SU-DHL-6 (cell line): ENCODE data around the gene TBC1D19.

Experiments
- CTCF ChIP-seq: fragments of 200-600 bp; sonication (generic); IDR thresholded peaks from one replicate; pipeline ENCODE4 v1.5.1; 2017; ENCODE audit warnings: antibody characterized with exemption, mild to moderate bottlenecking, low read length, moderate library complexity; ENCODE audit not compliant: insufficient read depth, poor library complexity, severe bottlenecking
- EZH2phosphoT487 ChIP-seq: fragments of 200-600 bp; sonication (generic), shearing (Covaris generic); conservative IDR thresholded peaks from 2 replicates; pipeline ENCODE4 v1.6.1; 2018; ENCODE audit warnings: mild to moderate bottlenecking, antibody characterized with exemption, low read length, moderate library complexity, mixed read lengths

- TF ChIP-seq CTCF (no peak), EZH2phosphoT487 (no peak)
Measured at GRCh38 chr4:26609868-26610267, 26.0 kb downstream of the TBC1D19 start.
